Fibroblast of lung (primary cell): ENCODE data around the gene TP53BP2.

Experiments
- CTCF ChIP-seq, 2 donors: IDR thresholded peaks in 1 of 2; conservative IDR thresholded peaks in 1 of 2; 1 replicate in 1 of 2; 2 replicates in 1 of 2; pipeline ENCODE4 v1.5.1; 2011 to 2012; ENCODE audit warnings: low read length in 2 of 2, control low read depth in 1 of 2, inconsistent platforms in 1 of 2, low read depth in 1 of 2, mild to moderate bottlenecking in 1 of 2
- EZH2 ChIP-seq: IDR thresholded peaks from 2 replicates; pipeline ENCODE4 v1.5.1; 2012; ENCODE audit warnings: low read length, control low read depth, mild to moderate bottlenecking; ENCODE audit errors: missing control alignments

GRCh38 chr1:223763251-223763650, 82.5 kb downstream of the TP53BP2 start:
- TF ChIP-seq CTCF (conservative IDR thresholded peaks at IDR 0.05 in 1 of 2, IDR thresholded peaks at IDR 0.05 in 1 of 2; ENCODE audit: low read depth in 1 of 2, low read length in 2 of 2) (no peak), EZH2 (no peak)
